Upper lobe of right lung (tissue), 1 donor: Measurements from ENCODE around the gene TFDP2. TPM values are rescaled to one million over a fixed set of nuclear protein-coding genes. Genes with fewer than 3 reads are reported as not detected.
A peak's percentile ranks its signal among the peaks of the same experiment; 100 is the strongest.

ENCODE experiments used
- ATAC-seq: fragments of 200-7000 bp; cut with Tn5 transposase; one replicate; pipeline ENCODE4 v1.9.1; 2020; ENCODE audit warnings: mild to moderate bottlenecking, moderate library complexity
- DNase-seq: peaks from one replicate; pipeline ENCODE4 v3.0.0-alpha.2; 2020
- H3K27ac ChIP-seq: fragments of 200-600 bp; one replicate; pipeline ENCODE4 v1.8.0; 2022
- H3K27me3 ChIP-seq: fragments of 200-600 bp; one replicate; pipeline ENCODE4 v1.8.0; 2022; ENCODE audit warnings: mild to moderate bottlenecking
- H3K36me3 ChIP-seq: fragments of 200-600 bp; one replicate; pipeline ENCODE4 v1.8.0; 2022
- H3K4me1 ChIP-seq: fragments of 200-600 bp; one replicate; pipeline ENCODE4 v1.8.0; 2022
- H3K4me3 ChIP-seq: fragments of 200-600 bp; one replicate; pipeline ENCODE4 v1.8.0; 2022; ENCODE audit warnings: mild to moderate bottlenecking
- H3K9me3 ChIP-seq: fragments of 200-600 bp; one replicate; pipeline ENCODE4 v1.8.0; 2022
- intact Hi-C: fragments of 100-400 bp; cut with DNase I; formaldehyde crosslinking; loops from one replicate; pipeline ENCODE4 v1.11.0; 2022
- total RNA-seq: library from RNA; stranded (reverse); fragmentation: NEBNext Ultra II Directional; extraction: Animal tissue kit (Norgen Biotek cat#: 25700); gene quantifications from one replicate; pipeline ENCODE4 v1.2.1, GENCODE V29; 2021
- TF ChIP-seq, protein P1 (sequence below): fragments of 200-600 bp; IDR thresholded peaks from one replicate; pipeline ENCODE4 v1.8.0; 2022; ENCODE audit warnings: antibody characterized with exemption
- donor health status: DM: no; HTN: yes; CAD: no; lungs with severe emphysema.

The TFDP2 gene
- total RNA-seq, 1 donor from 2014 or later, result 26.7 TPM

DNA sequence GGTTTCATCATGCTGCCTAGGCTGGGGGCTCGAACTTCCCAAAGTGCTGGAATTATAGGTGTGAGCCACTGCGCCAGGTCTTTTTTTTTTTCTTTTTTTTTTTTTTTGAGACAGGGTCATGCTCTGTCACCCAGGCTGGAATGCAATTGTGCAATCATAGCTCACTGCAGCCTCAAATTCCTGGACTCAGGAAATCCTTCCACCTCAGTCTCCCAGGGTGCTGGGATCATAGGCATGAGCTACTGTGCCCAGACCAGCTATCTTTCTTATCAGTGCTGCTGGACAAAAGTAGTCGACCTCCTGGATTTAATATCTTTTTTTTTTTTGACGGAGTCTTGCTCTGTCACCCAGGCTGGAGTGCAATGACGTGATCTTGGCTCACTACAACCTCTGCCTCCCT, 60.8 kb downstream of the TFDP2 start:
- TF ChIP-seq, protein P1, sequence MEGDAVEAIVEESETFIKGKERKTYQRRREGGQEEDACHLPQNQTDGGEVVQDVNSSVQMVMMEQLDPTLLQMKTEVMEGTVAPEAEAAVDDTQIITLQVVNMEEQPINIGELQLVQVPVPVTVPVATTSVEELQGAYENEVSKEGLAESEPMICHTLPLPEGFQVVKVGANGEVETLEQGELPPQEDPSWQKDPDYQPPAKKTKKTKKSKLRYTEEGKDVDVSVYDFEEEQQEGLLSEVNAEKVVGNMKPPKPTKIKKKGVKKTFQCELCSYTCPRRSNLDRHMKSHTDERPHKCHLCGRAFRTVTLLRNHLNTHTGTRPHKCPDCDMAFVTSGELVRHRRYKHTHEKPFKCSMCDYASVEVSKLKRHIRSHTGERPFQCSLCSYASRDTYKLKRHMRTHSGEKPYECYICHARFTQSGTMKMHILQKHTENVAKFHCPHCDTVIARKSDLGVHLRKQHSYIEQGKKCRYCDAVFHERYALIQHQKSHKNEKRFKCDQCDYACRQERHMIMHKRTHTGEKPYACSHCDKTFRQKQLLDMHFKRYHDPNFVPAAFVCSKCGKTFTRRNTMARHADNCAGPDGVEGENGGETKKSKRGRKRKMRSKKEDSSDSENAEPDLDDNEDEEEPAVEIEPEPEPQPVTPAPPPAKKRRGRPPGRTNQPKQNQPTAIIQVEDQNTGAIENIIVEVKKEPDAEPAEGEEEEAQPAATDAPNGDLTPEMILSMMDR, result no peak
- no peak for ATAC-seq
- intact Hi-C loops, result no loop called here
- H3K4me1 ChIP-seq, result no peaks in the 10 kb centered on the region
- H3K27me3 ChIP-seq, result no peaks in the 10 kb centered on the region
- no peaks in the 10 kb centered on the region for H3K9me3 ChIP-seq
- H3K27ac ChIP-seq, result no peak overlapping the region
- no peak overlapping the region for H3K4me3 ChIP-seq
- DNase-seq, result no peak
- H3K36me3 ChIP-seq, result no peaks in the 10 kb centered on the region

DNA sequence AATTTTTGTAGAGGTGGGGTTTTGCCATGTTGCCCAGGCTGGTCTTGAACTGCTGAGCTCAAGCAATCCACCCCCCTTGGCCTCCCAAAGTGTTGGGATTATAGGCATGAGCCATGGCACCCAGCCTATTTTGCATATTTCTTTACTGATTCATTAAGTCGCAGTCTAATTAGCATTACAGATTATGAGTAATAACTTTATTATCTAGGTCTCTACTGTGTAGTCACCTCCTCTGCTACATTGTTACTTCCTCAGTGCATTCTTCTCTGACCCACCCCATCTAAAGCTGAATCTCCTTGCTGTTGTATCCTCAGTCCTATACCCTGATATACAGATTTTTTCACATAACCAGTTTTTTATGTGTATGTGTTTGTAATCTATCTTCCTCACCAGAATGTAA, 61.7 kb downstream of the TFDP2 start:
- intact Hi-C loops, result no loop called here
- no peak for ATAC-seq
- no peak overlapping the region for H3K27ac ChIP-seq
- H3K9me3 ChIP-seq, result no peaks in the 10 kb centered on the region
- TF ChIP-seq, protein P1, result no peak
- DNase-seq, result no peak
- H3K4me3 ChIP-seq, result no peak overlapping the region
- H3K27me3 ChIP-seq, result no peaks in the 10 kb centered on the region
- no peaks in the 10 kb centered on the region for H3K36me3 ChIP-seq
- no peaks in the 10 kb centered on the region for H3K4me1 ChIP-seq

DNA sequence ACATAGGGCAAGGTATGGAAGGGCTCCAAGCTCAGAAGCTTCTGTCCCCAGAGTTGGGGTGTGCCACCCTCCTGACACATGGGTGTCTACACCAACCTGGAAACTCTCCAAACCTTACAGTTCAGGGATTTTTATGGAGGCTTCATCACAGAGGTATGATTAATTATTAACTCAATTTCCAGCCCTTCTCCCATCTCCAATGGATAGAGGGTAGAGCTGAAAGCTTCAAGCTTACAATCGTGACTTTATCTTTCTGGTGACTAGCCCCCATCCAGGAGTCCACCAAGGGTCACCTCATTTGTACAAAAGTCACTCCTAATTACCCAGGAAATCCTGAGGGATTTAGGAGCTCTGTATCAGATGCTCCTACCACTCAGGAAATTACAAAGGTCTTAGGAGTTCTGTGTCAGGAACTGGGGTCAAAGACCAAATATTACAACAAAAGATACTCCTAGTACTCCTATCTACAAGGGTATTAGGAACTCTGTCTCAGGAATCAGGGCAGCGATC, 62.7 kb downstream of the TFDP2 start:
- intact Hi-C loops, result no loop called here
- no peak for ATAC-seq
- no peaks in the 10 kb centered on the region for H3K27me3 ChIP-seq
- H3K4me3 ChIP-seq, result no peak overlapping the region
- H3K4me1 ChIP-seq, result no peaks in the 10 kb centered on the region
- H3K9me3 ChIP-seq, result no peaks in the 10 kb centered on the region
- TF ChIP-seq, protein P1, result no peak
- H3K27ac ChIP-seq, result no peak overlapping the region
- no peak for DNase-seq
- no peaks in the 10 kb centered on the region for H3K36me3 ChIP-seq

DNA sequence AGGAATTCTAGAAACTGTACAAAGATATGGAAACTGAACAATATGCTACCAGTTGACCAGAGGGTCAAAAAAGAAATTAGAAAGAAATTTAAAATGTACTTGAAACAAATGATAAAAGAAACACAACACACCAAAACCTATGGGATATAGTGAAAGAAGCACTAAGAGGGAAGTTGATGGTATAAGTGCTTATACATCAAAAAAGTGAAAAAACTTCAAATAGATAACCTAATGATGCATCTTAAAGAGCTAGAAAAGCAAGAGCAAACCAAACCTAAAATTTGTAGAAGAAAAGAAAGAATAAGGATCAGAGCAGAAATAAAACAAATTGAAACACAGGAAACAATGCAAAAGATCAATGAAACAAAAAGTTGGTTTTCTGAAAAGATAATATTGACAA, 68.2 kb downstream of the TFDP2 start:
- intact Hi-C loops, result no loop called here
- ATAC-seq, result no peak
- no peak overlapping the region for H3K27ac ChIP-seq
- DNase-seq, result no peak
- TF ChIP-seq, protein P1, result no peak
- H3K4me1 ChIP-seq, result no peaks in the 10 kb centered on the region
- no peaks in the 10 kb centered on the region for H3K9me3 ChIP-seq
- H3K27me3 ChIP-seq, result no peaks in the 10 kb centered on the region
- no peaks in the 10 kb centered on the region for H3K36me3 ChIP-seq
- H3K4me3 ChIP-seq, result no peak overlapping the region

DNA sequence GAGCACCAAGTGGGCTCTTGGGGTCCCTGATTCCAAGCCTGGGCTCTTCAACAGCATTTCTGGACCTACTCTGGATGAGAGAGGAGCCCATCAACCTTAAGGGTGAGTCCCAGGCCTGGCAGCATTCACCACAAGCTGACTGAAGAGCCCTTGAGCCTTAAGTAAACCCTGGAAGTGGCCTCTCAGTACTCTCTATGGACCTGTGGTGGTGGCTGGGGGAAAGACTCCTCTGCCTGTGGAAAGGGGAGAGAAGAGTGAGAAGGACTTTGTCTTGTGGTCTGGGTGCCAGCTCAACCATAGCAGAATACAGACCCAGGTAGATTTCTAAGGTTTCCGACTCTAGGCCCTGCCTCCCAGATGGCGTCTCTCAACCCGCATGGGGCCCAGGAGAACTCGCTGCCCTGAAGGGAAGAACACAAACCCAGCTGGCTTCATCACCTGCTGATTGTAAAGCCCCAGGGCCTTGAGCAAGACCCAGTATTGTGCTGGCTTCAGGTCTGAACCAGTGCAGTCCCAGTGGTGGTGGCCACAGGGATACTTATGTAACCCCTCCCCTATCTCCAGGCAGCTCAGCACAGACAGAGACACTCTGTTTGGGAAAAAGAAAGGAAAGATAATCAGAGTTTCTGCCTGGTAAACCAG, 71.4 kb downstream of the TFDP2 start:
- no peaks in the 10 kb centered on the region for H3K4me1 ChIP-seq
- ATAC-seq (peak; percentile 97), DNase-seq (peak; percentile 61)
- H3K9me3 ChIP-seq, result no peaks in the 10 kb centered on the region
- intact Hi-C loops, result no loop called here
- no peaks in the 10 kb centered on the region for H3K36me3 ChIP-seq
- H3K27ac ChIP-seq, result no peak overlapping the region
- TF ChIP-seq, protein P1, result no peak
- no peak overlapping the region for H3K4me3 ChIP-seq
- H3K27me3 ChIP-seq, result no peaks in the 10 kb centered on the region
